HCT116 (cell line): ENCODE results near the gene ZSCAN25. TPM values are rescaled to one million over a fixed set of nuclear protein-coding genes. Genes with fewer than 3 reads are reported as not detected.

Experiments used
- ATAC-seq: fragments of 200-7000 bp; cut with Tn5 transposase; 2 replicates; pipeline ENCODE4 v1.9.1; 2020; ENCODE audit warnings: mild to moderate bottlenecking, moderate library complexity
- BruUV-seq: library from RNA; stranded (reverse); fragments of 400-500 nt; replicated peaks from 2 replicates; lab custom pipeline; 2021; lab: Mats Ljungman, UMichigan
- CTCF ChIA-PET: fragments of 300-600 bp; sonication (Branson Sonifier 250); formaldehyde crosslinking; loops from one replicate; lab custom pipeline; 2021; ENCODE audit warnings: antibody characterized with exemption; lab: Charles Lee
- POLR2A ChIA-PET: fragments of 300-600, 350-600 bp; sonication (Branson Sonifier 250); formaldehyde crosslinking; loops from one replicate; lab custom pipeline; 2021; ENCODE audit warnings: antibody characterized with exemption; lab: Charles Lee
- RAD21 ChIA-PET, 2 experiments: fragments of 300-600 bp; sonication (Branson Sonifier 250); formaldehyde crosslinking; loops; one replicate each; lab custom pipeline; 2023; ENCODE audit warnings: low total read pairs in 2 of 2; ENCODE audit not compliant: uncharacterized antibody in 2 of 2, unreplicated experiment in 2 of 2, low non-redundant PET in 1 of 2; lab: Charles Lee
- DNase-seq: peaks from one replicate; pipeline ENCODE4 v3.0.0-alpha.2; 2010; ENCODE audit warnings: low read depth, low spot score
- H2AFZ ChIP-seq: fragments of 200-600 bp; shearing (Covaris generic), sonication (generic); 2 replicates; pipeline ENCODE4 v1.6.1; 2017; ENCODE audit warnings: low read depth, mixed run types, mixed read lengths, antibody characterized with exemption, low read length; ENCODE audit not compliant: poor library complexity, severe bottlenecking
- H3K27ac ChIP-seq: 2 replicates; pipeline ENCODE4 v1.5.1; 2012; ENCODE audit warnings: low read depth, low read length
- H3K27me3 ChIP-seq: fragments of 200-600 bp; sonication (generic); 2 replicates; pipeline ENCODE4 v1.6.1; 2016; ENCODE audit warnings: mixed run types, low read length, mixed read lengths; ENCODE audit not compliant: insufficient read depth
- H3K36me3 ChIP-seq, 2 experiments: fragments of 200-500 bp in 1 of 2; fragments of 200-600 bp in 1 of 2; sonication (Bioruptor generic) in 1 of 2; sonication (generic) in 1 of 2; 2 replicates each; pipeline versions ENCODE4 v1.5.1 to v1.6.1; 2014 to 2016; ENCODE audit warnings: low read length in 2 of 2, inconsistent platforms in 1 of 2, mixed read lengths in 1 of 2, mixed run types in 1 of 2; ENCODE audit not compliant: insufficient read depth in 2 of 2, control insufficient read depth in 1 of 2
- H3K4me1 ChIP-seq, 2 experiments: fragments of 200-600 bp in 1 of 2; sonication (generic) in 1 of 2; 2 replicates each; pipeline versions ENCODE4 v1.5.1 to v1.6.1; 2012 to 2017; ENCODE audit warnings: low read length in 2 of 2, inconsistent platforms in 1 of 2, mild to moderate bottlenecking in 1 of 2, mixed read lengths in 1 of 2, mixed run types in 1 of 2, moderate library complexity in 1 of 2; ENCODE audit not compliant: insufficient read depth in 2 of 2, control insufficient read depth in 1 of 2
- H3K4me2 ChIP-seq: fragments of 200-600 bp; sonication (generic); 2 replicates; pipeline ENCODE4 v1.6.1; 2017; ENCODE audit warnings: mixed run types, low read length, mixed read lengths
- H3K4me3 ChIP-seq, 2 experiments: fragments of 200-600 bp in 1 of 2; sonication (generic) in 1 of 2; replicated peaks in 1 of 2; 2 replicates each; pipeline ENCODE4 v1.5.1; 2011 to 2016; ENCODE audit warnings: low read length in 2 of 2, control low read depth in 1 of 2, low read depth in 1 of 2, mild to moderate bottlenecking in 1 of 2, mixed read lengths in 1 of 2, mixed run types in 1 of 2
- H3K79me2 ChIP-seq: fragments of 200-600 bp; sonication (generic); 2 replicates; pipeline ENCODE4 v1.6.1; 2017; ENCODE audit warnings: mild to moderate bottlenecking, mixed run types, low read length, moderate library complexity, mixed read lengths; ENCODE audit not compliant: insufficient read depth
- H3K9ac ChIP-seq: fragments of 200-600 bp; sonication (generic); 2 replicates; pipeline ENCODE4 v1.6.1; 2016; ENCODE audit warnings: low read length, mixed read lengths
- H3K9me2 ChIP-seq: fragments of 200-600 bp; sonication (generic), shearing (Covaris generic); 2 replicates; pipeline ENCODE4 v1.6.1; 2017; ENCODE audit warnings: mixed run types, mild to moderate bottlenecking, moderate library complexity; ENCODE audit not compliant: insufficient read depth
- H3K9me3 ChIP-seq, 2 experiments: fragments of 200-500 bp in 1 of 2; fragments of 200-600 bp in 1 of 2; sonication (Bioruptor generic) in 1 of 2; sonication (generic) in 1 of 2; 2 replicates each; pipeline ENCODE4 v1.6.1; 2014 to 2017; ENCODE audit warnings: low read length in 2 of 2, mixed read lengths in 2 of 2, inconsistent platforms in 1 of 2, low read depth in 1 of 2, mild to moderate bottlenecking in 1 of 2, mixed run types in 1 of 2, moderate library complexity in 1 of 2; ENCODE audit not compliant: control insufficient read depth in 1 of 2, insufficient read depth in 1 of 2
- H4K20me1 ChIP-seq: fragments of 200-600 bp; sonication (generic), shearing (Covaris generic); 2 replicates; pipeline ENCODE4 v1.6.1; 2017; ENCODE audit warnings: mixed run types, mild to moderate bottlenecking, moderate library complexity; ENCODE audit not compliant: insufficient read depth
- CBX3 ChIP-seq: IDR thresholded peaks from 2 replicates; pipeline ENCODE4 v1.6.1; 2012; ENCODE audit warnings: low read depth
- ELF1 ChIP-seq: IDR thresholded peaks from 2 replicates; pipeline ENCODE4 v1.6.1; 2012; ENCODE audit warnings: low read depth, borderline replicate concordance
- MAX ChIP-seq: IDR thresholded peaks from 2 replicates; pipeline ENCODE4 v1.6.1; 2012
- POLR2A ChIP-seq: IDR thresholded peaks from 2 replicates; pipeline ENCODE4 v1.7.0; 2011; ENCODE audit warnings: borderline replicate concordance; ENCODE audit not compliant: insufficient read depth, insufficient read length; ENCODE audit errors: extremely low read depth
- POLR2AphosphoS5 ChIP-seq: IDR thresholded peaks from 2 replicates; pipeline ENCODE4 v1.6.1; 2011; ENCODE audit warnings: mild to moderate bottlenecking, low read depth, low read length, moderate library complexity
- SIN3A ChIP-seq: IDR thresholded peaks from 2 replicates; pipeline ENCODE4 v1.6.1; 2012; ENCODE audit warnings: low read depth
- SP1 ChIP-seq: IDR thresholded peaks from 2 replicates; pipeline ENCODE4 v1.6.1; 2012; ENCODE audit warnings: low read depth
- SRF ChIP-seq: IDR thresholded peaks from 2 replicates; pipeline ENCODE4 v1.6.1; 2012; ENCODE audit warnings: low read depth
- ZFX ChIP-seq: fragments of 450-650 bp; IDR thresholded peaks from 2 replicates; pipeline ENCODE4 v1.6.1; 2017
- ZNF274 ChIP-seq: fragments of 200-500 bp; sonication (Bioruptor generic); IDR thresholded peaks from 2 replicates; pipeline ENCODE4 v1.6.1; 2014; ENCODE audit warnings: mild to moderate bottlenecking, low read depth, low read length, inconsistent platforms
- intact Hi-C: fragments of 100-400 bp; cut with micrococcal nuclease; formaldehyde crosslinking; loops from 2 replicates; pipeline ENCODE4 v1.10.0; 2022
- total RNA-seq: library from RNA; stranded (reverse); gene quantifications from one replicate; pipeline ENCODE4 v1.2.1, GENCODE V29; 2021; ENCODE audit not compliant: unreplicated experiment
- TF ChIP-seq, protein P1 (sequence below): IDR thresholded peaks from 2 replicates; pipeline ENCODE4 v1.6.1; 2012; ENCODE audit warnings: low read depth
- TF ChIP-seq, protein P2 (sequence below): IDR thresholded peaks from 2 replicates; pipeline ENCODE4 v1.6.1; 2011; ENCODE audit warnings: mild to moderate bottlenecking, low read length, moderate library complexity; ENCODE audit not compliant: insufficient replicate concordance; ENCODE audit errors: extremely low read depth
- TF ChIP-seq, protein P3 (sequence below), 3 experiments: fragments of 200-600 bp in 1 of 3; sonication (generic) in 1 of 3; IDR thresholded peaks in 2 of 3; conservative IDR thresholded peaks in 1 of 3; 2 replicates each; pipeline ENCODE4 v1.5.1; 2012 to 2017; ENCODE audit warnings: low read depth in 2 of 3, low read length in 2 of 3, antibody characterized with exemption in 1 of 3, borderline replicate concordance in 1 of 3, control low read depth in 1 of 3, mild to moderate bottlenecking in 1 of 3, mixed read lengths in 1 of 3, mixed run types in 1 of 3, moderate library complexity in 1 of 3; ENCODE audit not compliant: insufficient read depth in 1 of 3

ZSCAN25 gene
- total RNA-seq, 1 experiment from 2014 or later, result 14.0 TPM

DNA sequence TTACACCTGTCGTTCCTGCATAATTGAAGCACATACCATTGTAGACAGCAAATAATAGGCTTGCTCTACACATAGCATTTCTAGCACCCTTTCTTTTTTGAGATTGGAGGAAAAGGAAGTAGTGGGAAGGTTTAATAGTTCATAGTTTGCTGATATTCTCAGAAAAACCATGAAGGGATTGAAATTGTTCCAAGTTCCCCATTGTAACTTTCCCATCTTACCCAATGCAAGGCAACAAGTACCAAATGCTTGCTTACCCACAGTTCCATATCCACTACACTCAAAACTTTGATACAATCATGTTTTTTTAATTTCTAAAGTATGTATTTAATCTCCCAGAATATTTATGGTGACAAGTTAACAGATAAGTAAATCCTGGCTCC, 49.3 kb downstream of the ZSCAN25 start:
- BruUV-seq, result no TSS peak
- Histone ChIP-seq H3K9ac (no peak overlapping the region), H3K4me2 (no peak overlapping the region), H3K4me1 (no peaks in the 10 kb centered on the region), H2AFZ (no peak overlapping the region), H3K9me3 (no peaks in the 10 kb centered on the region), H3K9me2 (no peaks in the 10 kb centered on the region), H3K4me3 (no peak overlapping the region), H3K27ac (no peak overlapping the region)
- ATAC-seq, result no peak
- DNase-seq, result no peak
- TF ChIP-seq SRF (no peak), POLR2A (no peak), ZNF274 (no peak), ZFX (no peak), ELF1 (no peak), CBX3 (no peak), MAX (no peak), SIN3A (no peak), SP1 (no peak), POLR2AphosphoS5 (no peak)
- TF ChIP-seq, protein P1, sequence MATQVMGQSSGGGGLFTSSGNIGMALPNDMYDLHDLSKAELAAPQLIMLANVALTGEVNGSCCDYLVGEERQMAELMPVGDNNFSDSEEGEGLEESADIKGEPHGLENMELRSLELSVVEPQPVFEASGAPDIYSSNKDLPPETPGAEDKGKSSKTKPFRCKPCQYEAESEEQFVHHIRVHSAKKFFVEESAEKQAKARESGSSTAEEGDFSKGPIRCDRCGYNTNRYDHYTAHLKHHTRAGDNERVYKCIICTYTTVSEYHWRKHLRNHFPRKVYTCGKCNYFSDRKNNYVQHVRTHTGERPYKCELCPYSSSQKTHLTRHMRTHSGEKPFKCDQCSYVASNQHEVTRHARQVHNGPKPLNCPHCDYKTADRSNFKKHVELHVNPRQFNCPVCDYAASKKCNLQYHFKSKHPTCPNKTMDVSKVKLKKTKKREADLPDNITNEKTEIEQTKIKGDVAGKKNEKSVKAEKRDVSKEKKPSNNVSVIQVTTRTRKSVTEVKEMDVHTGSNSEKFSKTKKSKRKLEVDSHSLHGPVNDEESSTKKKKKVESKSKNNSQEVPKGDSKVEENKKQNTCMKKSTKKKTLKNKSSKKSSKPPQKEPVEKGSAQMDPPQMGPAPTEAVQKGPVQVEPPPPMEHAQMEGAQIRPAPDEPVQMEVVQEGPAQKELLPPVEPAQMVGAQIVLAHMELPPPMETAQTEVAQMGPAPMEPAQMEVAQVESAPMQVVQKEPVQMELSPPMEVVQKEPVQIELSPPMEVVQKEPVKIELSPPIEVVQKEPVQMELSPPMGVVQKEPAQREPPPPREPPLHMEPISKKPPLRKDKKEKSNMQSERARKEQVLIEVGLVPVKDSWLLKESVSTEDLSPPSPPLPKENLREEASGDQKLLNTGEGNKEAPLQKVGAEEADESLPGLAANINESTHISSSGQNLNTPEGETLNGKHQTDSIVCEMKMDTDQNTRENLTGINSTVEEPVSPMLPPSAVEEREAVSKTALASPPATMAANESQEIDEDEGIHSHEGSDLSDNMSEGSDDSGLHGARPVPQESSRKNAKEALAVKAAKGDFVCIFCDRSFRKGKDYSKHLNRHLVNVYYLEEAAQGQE, result no peak
- TF ChIP-seq, protein P2, sequence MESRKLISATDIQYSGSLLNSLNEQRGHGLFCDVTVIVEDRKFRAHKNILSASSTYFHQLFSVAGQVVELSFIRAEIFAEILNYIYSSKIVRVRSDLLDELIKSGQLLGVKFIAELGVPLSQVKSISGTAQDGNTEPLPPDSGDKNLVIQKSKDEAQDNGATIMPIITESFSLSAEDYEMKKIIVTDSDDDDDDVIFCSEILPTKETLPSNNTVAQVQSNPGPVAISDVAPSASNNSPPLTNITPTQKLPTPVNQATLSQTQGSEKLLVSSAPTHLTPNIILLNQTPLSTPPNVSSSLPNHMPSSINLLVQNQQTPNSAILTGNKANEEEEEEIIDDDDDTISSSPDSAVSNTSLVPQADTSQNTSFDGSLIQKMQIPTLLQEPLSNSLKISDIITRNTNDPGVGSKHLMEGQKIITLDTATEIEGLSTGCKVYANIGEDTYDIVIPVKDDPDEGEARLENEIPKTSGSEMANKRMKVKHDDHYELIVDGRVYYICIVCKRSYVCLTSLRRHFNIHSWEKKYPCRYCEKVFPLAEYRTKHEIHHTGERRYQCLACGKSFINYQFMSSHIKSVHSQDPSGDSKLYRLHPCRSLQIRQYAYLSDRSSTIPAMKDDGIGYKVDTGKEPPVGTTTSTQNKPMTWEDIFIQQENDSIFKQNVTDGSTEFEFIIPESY, result no peak
- TF ChIP-seq, protein P3, sequence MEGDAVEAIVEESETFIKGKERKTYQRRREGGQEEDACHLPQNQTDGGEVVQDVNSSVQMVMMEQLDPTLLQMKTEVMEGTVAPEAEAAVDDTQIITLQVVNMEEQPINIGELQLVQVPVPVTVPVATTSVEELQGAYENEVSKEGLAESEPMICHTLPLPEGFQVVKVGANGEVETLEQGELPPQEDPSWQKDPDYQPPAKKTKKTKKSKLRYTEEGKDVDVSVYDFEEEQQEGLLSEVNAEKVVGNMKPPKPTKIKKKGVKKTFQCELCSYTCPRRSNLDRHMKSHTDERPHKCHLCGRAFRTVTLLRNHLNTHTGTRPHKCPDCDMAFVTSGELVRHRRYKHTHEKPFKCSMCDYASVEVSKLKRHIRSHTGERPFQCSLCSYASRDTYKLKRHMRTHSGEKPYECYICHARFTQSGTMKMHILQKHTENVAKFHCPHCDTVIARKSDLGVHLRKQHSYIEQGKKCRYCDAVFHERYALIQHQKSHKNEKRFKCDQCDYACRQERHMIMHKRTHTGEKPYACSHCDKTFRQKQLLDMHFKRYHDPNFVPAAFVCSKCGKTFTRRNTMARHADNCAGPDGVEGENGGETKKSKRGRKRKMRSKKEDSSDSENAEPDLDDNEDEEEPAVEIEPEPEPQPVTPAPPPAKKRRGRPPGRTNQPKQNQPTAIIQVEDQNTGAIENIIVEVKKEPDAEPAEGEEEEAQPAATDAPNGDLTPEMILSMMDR (IDR thresholded peaks at IDR 0.05 in 2 of 3, conservative IDR thresholded peaks at IDR 0.05 in 1 of 3; ENCODE audit: borderline replicate concordance in 1 of 3, insufficient read depth in 1 of 3, low read depth in 2 of 3, low read length in 2 of 3), result no peak
- TF ChIP-seq, all 23 proteins: peak for 0
- H4K20me1 ChIP-seq, result no peaks in the 10 kb centered on the region
- H3K36me3 ChIP-seq, result no peaks in the 10 kb centered on the region
- ChIA-PET CTCF (no interaction called here), RAD21 (no interaction called here), POLR2A (no interaction called here)
- intact Hi-C loops, result no loop called here
- no peaks in the 10 kb centered on the region for H3K27me3 ChIP-seq
- no peaks in the 10 kb centered on the region for H3K79me2 ChIP-seq
